Hepatocyte (in vitro differentiated cells): ENCODE data around the gene ELMO3. TPM values are rescaled to one million over a fixed set of nuclear protein-coding genes. Genes with fewer than 3 reads are reported as not detected.

Source experiments
- DNase-seq: peaks from one replicate; pipeline ENCODE4 v3.0.0-alpha.2; 2016; ENCODE audit warnings: low spot score
- H2AFZ ChIP-seq: fragments of 200-600 bp; sonication (generic); 2 replicates; pipeline ENCODE4 v1.6.0; 2016; ENCODE audit warnings: antibody characterized with exemption, mild to moderate bottlenecking
- H3K27ac ChIP-seq: fragments of 200-600 bp; sonication (generic); 2 replicates; pipeline ENCODE4 v1.5.1; 2016; ENCODE audit warnings: mild to moderate bottlenecking
- H3K27me3 ChIP-seq: fragments of 200-600 bp; sonication (generic); 2 replicates; pipeline ENCODE4 v1.6.1; 2016
- H3K36me3 ChIP-seq: fragments of 200-600 bp; sonication (generic); replicated peaks from 2 replicates; pipeline ENCODE4 v1.5.1; 2016; ENCODE audit warnings: low read depth; ENCODE audit not compliant: insufficient read depth
- H3K4me1 ChIP-seq: fragments of 200-600 bp; sonication (generic); 2 replicates; pipeline ENCODE4 v1.5.1; 2016; ENCODE audit warnings: mild to moderate bottlenecking, moderate library complexity; ENCODE audit not compliant: insufficient read depth
- H3K4me2 ChIP-seq: fragments of 200-600 bp; sonication (generic); 2 replicates; pipeline ENCODE4 v1.6.0; 2016
- H3K4me3 ChIP-seq: fragments of 200-600 bp; sonication (generic); 2 replicates; pipeline ENCODE4 v1.5.1; 2016; ENCODE audit warnings: mild to moderate bottlenecking
- H3K79me2 ChIP-seq: fragments of 200-600 bp; sonication (generic); 2 replicates; pipeline ENCODE4 v1.6.0; 2017; ENCODE audit warnings: mild to moderate bottlenecking
- H3K9me2 ChIP-seq: fragments of 200-600 bp; sonication (generic); replicated peaks from 2 replicates; pipeline ENCODE4 v1.6.0; 2017; ENCODE audit warnings: mild to moderate bottlenecking; ENCODE audit not compliant: insufficient read depth
- H3K9me3 ChIP-seq: fragments of 200-600 bp; sonication (generic); 2 replicates; pipeline ENCODE4 v1.5.1; 2016; ENCODE audit warnings: low read depth, mild to moderate bottlenecking
- H4K20me1 ChIP-seq: fragments of 200-600 bp; sonication (generic); 2 replicates; pipeline ENCODE4 v1.6.0; 2016; ENCODE audit warnings: mild to moderate bottlenecking; ENCODE audit not compliant: insufficient read depth, poor library complexity, severe bottlenecking
- CTCF ChIP-seq: fragments of 200-600 bp; sonication (generic); IDR thresholded peaks from 2 replicates; pipeline ENCODE4 v1.5.1; 2016; ENCODE audit warnings: antibody characterized with exemption, mild to moderate bottlenecking; ENCODE audit not compliant: poor library complexity
- EZH2 ChIP-seq: fragments of 200-600 bp; sonication (generic); IDR thresholded peaks from 2 replicates; pipeline ENCODE4 v1.6.1; 2016; ENCODE audit warnings: antibody characterized with exemption, mild to moderate bottlenecking, borderline replicate concordance
- EZH2phosphoT487 ChIP-seq: fragments of 200-600 bp; sonication (generic); IDR thresholded peaks from one replicate; pipeline ENCODE4 v1.6.1; 2018; ENCODE audit warnings: antibody characterized with exemption, mild to moderate bottlenecking, low read depth, moderate library complexity; ENCODE audit not compliant: unreplicated experiment, severe bottlenecking
- WGBS: methylation state at CpG from one replicate; pipeline ENCODE4 v1.1.6; 2016; ENCODE audit warnings: low lambda C conversion rate; ENCODE audit errors: missing lambda C conversion rate; 5-methylcytosine and 5-hydroxymethylcytosine counted together
- polyA plus RNA-seq: library from polyadenylated mRNA; unstranded; fragments of >200 nt; fragmentation: Nextera tagmentation; extraction: Ambion mirVana; gene quantifications from 2 replicates; pipeline ENCODE4 v1.2.1, GENCODE V29; 2016
- total RNA-seq: library from RNA; depleted of rRNA; stranded (reverse); fragments of >200 nt; gene quantifications from 2 replicates; pipeline ENCODE4 v1.2.3, GENCODE V29; 2014

ELMO3 gene
- total and polyA plus RNA-seq, 2 experiments from 2014 or later = 14.5 to 18.5 TPM

- Histone ChIP-seq H3K4me3 (no peak overlapping the region), H3K9me3 (no peaks in the 10 kb centered on the region), H3K4me1 (no peaks in the 10 kb centered on the region), H3K9me2 (no peaks in the 10 kb centered on the region), H3K27ac (no peak overlapping the region), H3K4me2 (no peak overlapping the region), H3K36me3 (no peaks in the 10 kb centered on the region), H2AFZ (no peak overlapping the region), H3K79me2 (no peaks in the 10 kb centered on the region), H3K27me3 (no peaks in the 10 kb centered on the region), H4K20me1 (no peaks in the 10 kb centered on the region)
- no peak for DNase-seq
- 75% methylated on average over 21 of the region's 21 CpGs for WGBS
- TF ChIP-seq EZH2 (no peak), CTCF (no peak), EZH2phosphoT487 (no peak)
Observed at GRCh38 chr16:67207249-67208091, 8.5 kb downstream of the ELMO3 start.

GRCh38 chr16:67208154-67208896, 9.4 kb downstream of the ELMO3 start:
- H3K79me2 ChIP-seq = no peaks in the 10 kb centered on the region
- H3K4me2 ChIP-seq = no peak overlapping the region
- no peaks in the 10 kb centered on the region for H4K20me1 ChIP-seq
- no peak overlapping the region for H3K27ac ChIP-seq
- no peaks in the 10 kb centered on the region for H3K4me1 ChIP-seq
- H3K27me3 ChIP-seq = no peaks in the 10 kb centered on the region
- H3K9me3 ChIP-seq = no peaks in the 10 kb centered on the region
- no peak for DNase-seq
- no peak overlapping the region for H3K4me3 ChIP-seq
- H3K36me3 ChIP-seq = no peaks in the 10 kb centered on the region
- TF ChIP-seq EZH2 = no peak
- no peak for TF ChIP-seq CTCF
- TF ChIP-seq EZH2phosphoT487 = no peak
- H3K9me2 ChIP-seq = no peaks in the 10 kb centered on the region
- whole genome bisulfite sequencing = 96% methylated on average over 8 of the region's 11 CpGs
- no peak overlapping the region for H2AFZ ChIP-seq

- DNase-seq = no peak
- Histone ChIP-seq H3K27me3 (no peaks in the 10 kb centered on the region), H4K20me1 (no peaks in the 10 kb centered on the region), H3K9me3 (no peaks in the 10 kb centered on the region), H3K27ac (no peak overlapping the region), H3K4me1 (no peaks in the 10 kb centered on the region), H3K36me3 (no peaks in the 10 kb centered on the region), H3K79me2 (no peaks in the 10 kb centered on the region), H3K4me2 (no peak overlapping the region), H3K9me2 (no peaks in the 10 kb centered on the region), H3K4me3 (no peak overlapping the region), H2AFZ (no peak overlapping the region)
- WGBS = 90% methylated on average over 8 of the region's 8 CpGs
- no peak for TF ChIP-seq CTCF
- no peak for TF ChIP-seq EZH2
- no peak for TF ChIP-seq EZH2phosphoT487
Observed at GRCh38 chr16:67209565-67209964, 10.6 kb downstream of the ELMO3 start.
